H1 (cell line): ENCODE data around the gene KRT37. TPM values are rescaled to one million over a fixed set of nuclear protein-coding genes. Genes with fewer than 3 reads are reported as not detected.

Experiments used
- CTCF ChIA-PET: fragments of 300-600 bp; sonication (Branson Sonifier 250); formaldehyde crosslinking; loops from one replicate; lab custom pipeline; 2021; ENCODE audit not compliant: partially characterized antibody; lab: Charles Lee
- POLR2A ChIA-PET: fragments of 300-600 bp; sonication (Branson Sonifier 250); formaldehyde crosslinking; loops from one replicate; lab custom pipeline; 2021; ENCODE audit warnings: inconsistent platforms; ENCODE audit not compliant: partially characterized antibody; lab: Charles Lee
- DNase-seq, 2 experiments: peaks; one replicate each; pipeline versions ENCODE4 v3.0.0 to v3.0.0-alpha.2; 2010 to 2022; ENCODE audit warnings: low spot score in 2 of 2, low read depth in 1 of 2, mixed read lengths in 1 of 2
- FAIRE-seq: peaks from 2 replicates; lab custom pipeline; 2011; peaks lifted over from hg19 to GRCh38; lab: Jason Lieb, UNC
- H2AFZ ChIP-seq: 2 replicates; pipeline ENCODE4 v1.8.1; 2012; ENCODE audit warnings: low read length, inconsistent platforms
- H2AK5ac ChIP-seq: 2 replicates; pipeline ENCODE4 v1.6.1; 2013; ENCODE audit warnings: low read depth, low read length
- H2BK120ac ChIP-seq: replicated peaks from 2 replicates; pipeline ENCODE3; 2013; ENCODE audit warnings: low read depth, low read length, inconsistent platforms
- H2BK12ac ChIP-seq: 2 replicates; pipeline ENCODE4 v1.6.1; 2013; ENCODE audit warnings: low read depth, low read length
- H2BK15ac ChIP-seq: 2 replicates; pipeline ENCODE4 v1.6.1; 2013; ENCODE audit warnings: low read length
- H2BK20ac ChIP-seq: 2 replicates; pipeline ENCODE4 v1.6.1; 2013; ENCODE audit warnings: low read length
- H2BK5ac ChIP-seq: 2 replicates; pipeline ENCODE4 v1.6.1; 2013; ENCODE audit warnings: low read depth, low read length
- H3K14ac ChIP-seq: 2 replicates; pipeline ENCODE4 v1.6.1; 2013; ENCODE audit warnings: inconsistent platforms; ENCODE audit not compliant: insufficient read length
- H3K18ac ChIP-seq: 2 replicates; pipeline ENCODE4 v1.6.1; 2013; ENCODE audit warnings: low read length; ENCODE audit errors: extremely low read depth
- H3K23ac ChIP-seq: 2 replicates; pipeline ENCODE4 v1.6.1; 2013; ENCODE audit warnings: inconsistent platforms; ENCODE audit not compliant: insufficient read length
- H3K23me2 ChIP-seq: 2 replicates; pipeline ENCODE4 v1.6.1; 2013; ENCODE audit warnings: low read depth, low read length
- H3K27ac ChIP-seq: 2 replicates; pipeline ENCODE4 v1.6.1; 2011; ENCODE audit warnings: low read depth, low read length, inconsistent platforms
- H3K27me3 ChIP-seq, 4 experiments: replicated peaks in 1 of 4; 1 replicate in 1 of 4; 2 replicates in 3 of 4; pipeline versions ENCODE4 v1.6.1 to v1.8.1; 2011 to 2013; ENCODE audit warnings: low read length in 3 of 4, mild to moderate bottlenecking in 3 of 4, inconsistent platforms in 2 of 4, mixed read lengths in 2 of 4, moderate library complexity in 1 of 4; ENCODE audit not compliant: control insufficient read depth in 3 of 4, insufficient read depth in 3 of 4; ENCODE audit errors: extremely low read depth in 1 of 4
- H3K36me3 ChIP-seq, 4 experiments: 2 replicates each; pipeline versions ENCODE4 v1.6.1 to v1.8.1; 2011 to 2013; ENCODE audit warnings: mild to moderate bottlenecking in 4 of 4, low read length in 3 of 4, moderate library complexity in 2 of 4, control low read depth in 1 of 4, inconsistent platforms in 1 of 4; ENCODE audit not compliant: insufficient read depth in 4 of 4, control insufficient read depth in 2 of 4
- H3K4ac ChIP-seq: replicated peaks from 2 replicates; pipeline ENCODE3; 2013; ENCODE audit warnings: low read length, low read depth, mixed read lengths, inconsistent platforms; ENCODE audit not compliant: insufficient read length
- H3K4me1 ChIP-seq, 4 experiments: replicated peaks in 1 of 4; 1 replicate in 1 of 4; 2 replicates in 3 of 4; pipeline versions ENCODE4 v1.6.1 to v1.8.1; 2011 to 2013; ENCODE audit warnings: low read length in 3 of 4, inconsistent platforms in 2 of 4, mixed read lengths in 1 of 4; ENCODE audit not compliant: insufficient read depth in 4 of 4, control insufficient read depth in 3 of 4
- H3K4me2 ChIP-seq, 2 experiments: 2 replicates each; pipeline versions ENCODE4 v1.6.1 to v1.8.1; 2011 to 2013; ENCODE audit warnings: low read depth in 2 of 2, low read length in 2 of 2, control low read depth in 1 of 2, inconsistent platforms in 1 of 2, mild to moderate bottlenecking in 1 of 2; ENCODE audit not compliant: insufficient read depth in 1 of 2
- H3K4me3 ChIP-seq, 4 experiments: fragments of 200-600, 300-600 bp in 1 of 4; sonication (generic), shearing (Covaris generic), sonication (Bioruptor Twin) in 1 of 4; 2 replicates each; pipeline versions ENCODE4 v1.5.1 to v1.8.1; 2011 to 2016; ENCODE audit warnings: low read length in 4 of 4, low read depth in 3 of 4, control low read depth in 2 of 4, inconsistent platforms in 2 of 4, mild to moderate bottlenecking in 2 of 4, mixed read lengths in 1 of 4, moderate library complexity in 1 of 4; ENCODE audit not compliant: insufficient read depth in 2 of 4; ENCODE audit errors: extremely low read depth in 1 of 4
- H3K56ac ChIP-seq: replicated peaks from 2 replicates; pipeline ENCODE3; 2013; ENCODE audit warnings: low read depth, mild to moderate bottlenecking, mixed read lengths, low read length, inconsistent platforms; ENCODE audit not compliant: insufficient read length
- H3K79me1 ChIP-seq: 2 replicates; pipeline ENCODE4 v1.6.1; 2013; ENCODE audit warnings: low read depth, low read length, control low read depth
- H3K79me2 ChIP-seq, 2 experiments: 2 replicates each; pipeline versions ENCODE4 v1.6.1 to v1.8.1; 2012 to 2013; ENCODE audit warnings: low read length in 2 of 2, mild to moderate bottlenecking in 2 of 2, inconsistent platforms in 1 of 2; ENCODE audit not compliant: insufficient read depth in 2 of 2, control insufficient read depth in 1 of 2
- H3K9ac ChIP-seq, 4 experiments: replicated peaks in 1 of 4; 1 replicate in 1 of 4; 2 replicates in 3 of 4; pipeline versions ENCODE4 v1.6.1 to v1.8.1; 2011 to 2013; ENCODE audit warnings: low read depth in 3 of 4, low read length in 3 of 4, control low read depth in 2 of 4, mild to moderate bottlenecking in 2 of 4, moderate library complexity in 2 of 4, inconsistent platforms in 1 of 4; ENCODE audit errors: extremely low read depth in 1 of 4
- H3K9me3 ChIP-seq, 2 experiments: 2 replicates each; pipeline versions ENCODE4 v1.6.1 to v1.8.1; 2012 to 2013; ENCODE audit warnings: mild to moderate bottlenecking in 2 of 2, moderate library complexity in 2 of 2, control low read depth in 1 of 2, inconsistent platforms in 1 of 2, low read depth in 1 of 2, low read length in 1 of 2, mixed read lengths in 1 of 2; ENCODE audit not compliant: insufficient read depth in 2 of 2
- H4K20me1 ChIP-seq, 2 experiments: replicated peaks in 1 of 2; 2 replicates each; pipeline versions ENCODE3 to v1.8.1; 2011 to 2013; ENCODE audit warnings: inconsistent platforms in 2 of 2, low read length in 2 of 2, mild to moderate bottlenecking in 1 of 2; ENCODE audit not compliant: insufficient read depth in 2 of 2, control insufficient read depth in 1 of 2
- H4K5ac ChIP-seq: 2 replicates; pipeline ENCODE4 v1.6.1; 2013; ENCODE audit warnings: low read length, low read depth, mixed read lengths, inconsistent platforms; ENCODE audit not compliant: insufficient read length
- H4K8ac ChIP-seq: 2 replicates; pipeline ENCODE4 v1.8.0; 2013; ENCODE audit warnings: mild to moderate bottlenecking, moderate library complexity, low read length, inconsistent platforms; ENCODE audit not compliant: insufficient read depth; ENCODE audit errors: extremely low read depth
- H4K91ac ChIP-seq: replicated peaks from 2 replicates; pipeline ENCODE3; 2013; ENCODE audit warnings: low read length, mixed read lengths, inconsistent platforms; ENCODE audit not compliant: insufficient read length
- CEBPB ChIP-seq: IDR thresholded peaks from 2 replicates; pipeline ENCODE4 v1.6.1; 2012; ENCODE audit warnings: low read depth, low read length
- CHD1 ChIP-seq: IDR thresholded peaks from 2 replicates; pipeline ENCODE4 v1.6.1; 2012; ENCODE audit warnings: low read depth, low read length, improper control_type of control experiment
- CHD2 ChIP-seq: IDR thresholded peaks from 2 replicates; pipeline ENCODE4 v1.6.1; 2012; ENCODE audit warnings: low read length, improper control_type of control experiment
- CREB1 ChIP-seq: IDR thresholded peaks from 2 replicates; pipeline ENCODE4 v1.6.1; 2012; ENCODE audit warnings: inconsistent platforms
- CTBP2 ChIP-seq: IDR thresholded peaks from 2 replicates; pipeline ENCODE4 v1.7.0; 2011; ENCODE audit warnings: borderline replicate concordance, mild to moderate bottlenecking, moderate library complexity, mixed read lengths, low read length; ENCODE audit not compliant: insufficient read depth, insufficient read length
- KDM5A ChIP-seq: fragments of 200-600 bp; IDR thresholded peaks from 2 replicates; pipeline ENCODE4 v1.7.1; 2012; ENCODE audit warnings: mild to moderate bottlenecking, low read length, inconsistent platforms, mixed read lengths
- POLR2A ChIP-seq, 2 experiments: IDR thresholded peaks; 1 replicate in 1 of 2; 2 replicates in 1 of 2; pipeline ENCODE4 v1.6.1; 2011; ENCODE audit warnings: low read depth in 2 of 2, low read length in 2 of 2, mild to moderate bottlenecking in 2 of 2; ENCODE audit errors: control extremely low read depth in 1 of 2
- POLR2AphosphoS5 ChIP-seq: IDR thresholded peaks from 2 replicates; pipeline ENCODE4 v1.6.1; 2011; ENCODE audit warnings: low read depth, low read length
- RFX5 ChIP-seq: IDR thresholded peaks from 2 replicates; pipeline ENCODE4 v1.6.1; 2011; ENCODE audit warnings: low read depth, low read length, improper control_type of control experiment, borderline replicate concordance
- SAP30 ChIP-seq: fragments of 300-600 bp; sonication (generic); IDR thresholded peaks from 2 replicates; pipeline ENCODE4 v1.7.1; 2012; ENCODE audit warnings: low read length, moderate library complexity, mild to moderate bottlenecking, inconsistent platforms; ENCODE audit not compliant: insufficient read depth, insufficient replicate concordance
- SIRT6 ChIP-seq: IDR thresholded peaks from one replicate; pipeline ENCODE4 v1.7.1; 2012; ENCODE audit warnings: low read length, inconsistent platforms
- SP1 ChIP-seq: IDR thresholded peaks from 2 replicates; pipeline ENCODE4 v1.6.1; 2011; ENCODE audit warnings: low read depth, low read length
- TBP ChIP-seq: IDR thresholded peaks from 2 replicates; pipeline ENCODE4 v1.6.1; 2011; ENCODE audit warnings: low read depth, low read length, improper control_type of control experiment
- WGBS, 2 experiments: shearing (Covaris generic) in 1 of 2; methylation state at CpG; one replicate each; pipeline versions ENCODE4 v1.1.6 to v1.1.7; 2013 to 2015; ENCODE audit warnings: low lambda C conversion rate in 2 of 2, mixed read lengths in 2 of 2, inconsistent platforms in 1 of 2, low coverage in 1 of 2, missing lambda C conversion rate in 1 of 2; ENCODE audit not compliant: insufficient replicate concordance in 2 of 2, insufficient coverage in 1 of 2, insufficient read length in 1 of 2; ENCODE audit errors: extremely low coverage in 1 of 2, missing lambda C conversion rate in 1 of 2; 5-methylcytosine and 5-hydroxymethylcytosine counted together
- polyA plus RNA-seq, 7 experiments: library from polyadenylated mRNA; depleted of rRNA in 3 of 7; stranded (reverse) in 5 of 7; unstranded in 2 of 7; fragments of >200 nt in 5 of 7; fragments of 200-250 nt in 2 of 7; gene quantifications; 1 replicate in 5 of 7; 2 replicates in 1 of 7; 4 replicates in 1 of 7; pipeline versions ENCODE4 v1.2.1 to v1.2.3, GENCODE V29; 2011 to 2013; ENCODE audit warnings: missing spikeins in 2 of 7, mixed read lengths in 2 of 7
- total RNA-seq: library from RNA; stranded (reverse); fragmentation: NEBNext Ultra II Directional; extraction: Animal tissue kit (Norgen Biotek cat#: 25700); gene quantifications from 2 replicates; pipeline ENCODE4 v1.2.1, GENCODE V29; 2021

Gene KRT37
- total and polyA plus RNA-seq, 2 of the 8 experiments (the other 6 are each of a cell fraction or from before 2014, with no cell fraction given), result not detected

DNA sequence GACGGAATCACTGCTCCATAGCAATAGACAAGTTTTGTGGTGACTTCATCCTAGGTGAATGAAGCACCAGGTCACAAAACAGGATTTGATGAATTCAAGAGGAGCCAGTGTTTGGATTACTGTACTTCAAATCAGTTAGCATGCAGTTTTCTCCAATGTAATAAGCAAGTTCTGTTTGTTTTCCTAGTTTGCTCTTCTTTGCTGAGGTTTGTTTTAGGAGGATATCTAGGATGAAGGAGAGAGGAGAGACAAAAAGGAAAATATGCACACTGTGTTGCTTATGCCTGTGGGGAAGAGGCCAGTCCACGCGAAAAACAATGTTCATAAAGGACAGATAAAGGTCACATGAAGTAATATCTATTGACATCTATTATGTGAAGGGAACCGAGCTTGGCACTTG, 9.0 kb downstream of the KRT37 start:
- H2BK15ac ChIP-seq, result no peak overlapping the region
- TF ChIP-seq CHD1 (no peak), CTBP2 (no peak), TBP (no peak), KDM5A (no peak), CHD2 (no peak), SIRT6 (no peak), POLR2A (IDR thresholded peaks at IDR 0.05; ENCODE audit: control extremely low read depth in 1 of 2, low read depth in 2 of 2, low read length in 2 of 2) (no peak), CEBPB (no peak), RFX5 (no peak), CREB1 (no peak), SP1 (no peak), POLR2AphosphoS5 (no peak), SAP30 (no peak)

More for the DNA sequence above, 9.0 kb downstream of the KRT37 start:
- Histone ChIP-seq H3K79me2 (no peaks in the 10 kb centered on the region), H3K14ac (no peak overlapping the region), H3K9me3 (no peaks in the 10 kb centered on the region), H4K8ac (no peak overlapping the region), H3K36me3 (no peaks in the 10 kb centered on the region), H4K20me1 (no peaks in the 10 kb centered on the region), H3K79me1 (no peaks in the 10 kb centered on the region), H3K23me2 (no peaks in the 10 kb centered on the region), H4K5ac (no peak overlapping the region), H3K27me3 (no peaks in the 10 kb centered on the region; a peak in 2 of 7 replicates), H4K91ac (no peak overlapping the region), H3K4me3 (no peak overlapping the region), H3K18ac (no peak overlapping the region), H3K27ac (no peak overlapping the region), H2AK5ac (no peak overlapping the region), H3K4me2 (no peak overlapping the region), H3K4me1 (peaks cover 0 to 7% (median 1%) of the 10 kb centered on the region in 4 experiments; a peak in 5 of 7 replicates), H3K56ac (no peak overlapping the region), H2BK20ac (no peak overlapping the region), H3K4ac (no peak overlapping the region), H2BK5ac (no peak overlapping the region), H3K23ac (no peak overlapping the region), H3K9ac (no peak overlapping the region), H2BK12ac (no peak overlapping the region), H2AFZ (no peak overlapping the region), H2BK120ac (no peak overlapping the region)
- 91% methylated on average over 4 of the region's 4 CpGs; no CpG with 5 or more reads in 1 of the 2 experiments for WGBS, 2 experiments
- DNase-seq, result no peak
- no peak for FAIRE-seq
- CTCF ChIA-PET, result interaction anchor here (1.0 to 3.1 kb wide), 3 partner anchors 29 to 134 kb away, joined by 4 to 14 read pairs (median 5); no protein-coding TSS in a partner anchor
- POLR2A ChIA-PET, result no interaction called here
